T-cell (primary cell): ENCODE results near the gene TPPP3. TPM values are rescaled to one million over a fixed set of nuclear protein-coding genes. Genes with fewer than 3 reads are reported as not detected.

Experiments used
- ATAC-seq, 4 experiments: fragments of 200-7000 bp in 3 of 4; fragments of 150-1000 bp in 1 of 4; cut with Tn5 transposase; replicated peaks in 1 of 4; 1 replicate in 3 of 4; 2 replicates in 1 of 4; pipeline ENCODE4 v1.10.0; 2021; ENCODE audit warnings: moderate library complexity in 3 of 4, mild to moderate bottlenecking in 2 of 4, moderate number of reproducible peaks in 1 of 4
- CTCF ChIA-PET, 2 donors: fragments of 300-600 bp; sonication (Branson Sonifier 250); formaldehyde crosslinking; loops; one replicate each; lab custom pipeline; 2022; ENCODE audit warnings: antibody characterized with exemption in 2 of 2; lab: Charles Lee
- POLR2A ChIA-PET, 2 donors: fragments of 300-600 bp; sonication (Branson Sonifier 250); formaldehyde crosslinking; loops; one replicate each; lab custom pipeline; 2022; ENCODE audit warnings: antibody characterized with exemption in 2 of 2; lab: Charles Lee
- DNase-seq, 35 experiments: peaks; one replicate each; pipeline versions ENCODE4 v3.0.0 to v3.0.0-alpha.2; 2013 to 2023
- H3K27ac ChIP-seq: one replicate; pipeline ENCODE4 v1.5.1; 2013; ENCODE audit warnings: low read length
- H3K27me3 ChIP-seq, 2 experiments: replicated peaks in 1 of 2; 1 replicate in 1 of 2; 2 replicates in 1 of 2; pipeline versions ENCODE4 v1.6.1 to v1.7.0; 2013; ENCODE audit warnings: low read length in 1 of 2, mixed read lengths in 1 of 2; ENCODE audit not compliant: control insufficient read depth in 2 of 2, insufficient read depth in 2 of 2; ENCODE audit errors: extremely low read depth in 1 of 2
- H3K36me3 ChIP-seq, 2 donors: 1 replicate in 1 of 2; 2 replicates in 1 of 2; pipeline versions ENCODE4 v1.6.1 to v1.7.0; 2013; ENCODE audit warnings: low read length in 1 of 2; ENCODE audit not compliant: control insufficient read depth in 2 of 2, insufficient read depth in 1 of 2; ENCODE audit errors: extremely low read depth in 1 of 2
- H3K4me1 ChIP-seq, 2 experiments: 1 replicate in 1 of 2; 2 replicates in 1 of 2; pipeline versions ENCODE4 v1.6.1 to v1.7.0; 2013; ENCODE audit warnings: low read length in 2 of 2, mixed read lengths in 1 of 2; ENCODE audit not compliant: insufficient read depth in 2 of 2, control insufficient read depth in 1 of 2; ENCODE audit errors: extremely low read depth in 1 of 2
- H3K4me3 ChIP-seq, 2 donors: 1 replicate in 1 of 2; 2 replicates in 1 of 2; pipeline versions ENCODE4 v1.5.1 to v1.7.0; 2013; ENCODE audit warnings: mild to moderate bottlenecking in 2 of 2, low read length in 1 of 2, moderate library complexity in 1 of 2; ENCODE audit not compliant: control insufficient read depth in 1 of 2; ENCODE audit errors: extremely low read depth in 1 of 2
- H3K9me3 ChIP-seq: 2 replicates; pipeline ENCODE4 v1.7.0; 2013
- H3K27ac Mint-ChIP-seq, 2 donors: one replicate each; pipeline ENCODE4 v1.8.0; 2020 to 2021; ENCODE audit warnings: mild to moderate bottlenecking in 2 of 2, mixed read lengths in 2 of 2
- H3K27me3 Mint-ChIP-seq, 2 donors: one replicate each; pipeline ENCODE4 v1.8.0; 2021 to 2022; ENCODE audit warnings: mixed read lengths in 2 of 2
- H3K36me3 Mint-ChIP-seq: one replicate; pipeline ENCODE4 v1.8.0; 2021; ENCODE audit warnings: mixed read lengths
- H3K4me1 Mint-ChIP-seq, 3 donors: one replicate each; pipeline ENCODE4 v1.8.0; 2020 to 2022; ENCODE audit warnings: mixed read lengths in 3 of 3, mild to moderate bottlenecking in 1 of 3
- H3K4me3 Mint-ChIP-seq, 3 donors: one replicate each; pipeline ENCODE4 v1.8.0; 2020 to 2022; ENCODE audit warnings: mild to moderate bottlenecking in 3 of 3, mixed read lengths in 3 of 3, moderate library complexity in 3 of 3
- H3K9me3 Mint-ChIP-seq, 3 donors: one replicate each; pipeline ENCODE4 v1.8.0; 2020 to 2022; ENCODE audit warnings: mixed read lengths in 3 of 3
- WGBS: methylation state at CpG from one replicate; pipeline ENCODE4 v1.1.5; 2013; ENCODE audit warnings: missing lambda C conversion rate; ENCODE audit not compliant: insufficient coverage; 5-methylcytosine and 5-hydroxymethylcytosine counted together
- total RNA-seq, 35 experiments: library from RNA in 6 of 35; stranded (reverse) in 6 of 35; fragments of 120-200 nt in 1 of 35; gene quantifications; one replicate each; pipeline versions ENCODE4 v1.2.1 to v1.2.4 and lab custom pipeline; 2013 to 2026

The TPPP3 gene
- total RNA-seq, 5 donors from 2014 or later (not counting 1 experiment from before 2014, with no cell fraction given): 0.18 to 0.23 TPM; not detected in 3

- Histone ChIP-seq H3K4me1 (peaks cover 0 to 2% of the 10 kb centered on the region in 2 experiments), H3K27me3 (peaks cover 14 to 54% of the 10 kb centered on the region in 2 experiments), H3K27ac (no peak overlapping the region), H3K4me3 (no peak overlapping the region), H3K36me3 (no peaks in the 10 kb centered on the region), H3K9me3 (no peaks in the 10 kb centered on the region)
- ChIA-PET POLR2A (no interaction called here), CTCF (interaction anchor here (0.6 to 0.7 kb wide), 2 partner anchors 115 to 144 kb away, joined by 3 read pairs; no protein-coding TSS in a partner anchor)
- Mint-ChIP-seq H3K4me3 (no peak overlapping the region), H3K9me3 (no peaks in the 10 kb centered on the region), H3K27me3 (peaks cover 33 to 37% of the 10 kb centered on the region in 2 donors), H3K36me3 (peaks cover 3% of the 10 kb centered on the region), H3K4me1 (no peaks in the 10 kb centered on the region), H3K27ac (no peak overlapping the region)
- DNase-seq (no peak), ATAC-seq (no peak)
- 100% methylated on average over 2 of the region's 5 CpGs for WGBS
These were observed 29.7 kb upstream of the TPPP3 start for GRCh38 chr16:67423015-67423414.

DNA sequence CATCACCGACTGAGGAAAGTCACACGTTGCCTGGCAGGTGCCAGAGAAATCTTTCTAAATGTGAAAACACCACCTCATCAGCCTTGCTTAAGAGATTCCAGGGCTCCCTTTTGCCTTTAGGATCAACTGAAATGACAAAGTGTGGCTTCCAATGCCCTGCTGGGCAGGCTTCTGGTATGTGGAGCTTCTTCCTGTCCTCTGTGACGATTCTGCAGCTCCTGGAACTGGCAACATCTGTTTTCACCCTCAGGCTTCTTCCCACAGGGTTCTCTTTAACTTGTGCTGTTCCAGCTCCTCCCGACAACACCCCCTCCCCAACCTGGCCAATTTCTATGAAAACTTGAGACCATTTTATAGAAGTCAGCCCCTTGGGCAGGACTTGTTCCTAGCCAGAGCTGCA is 27.7 kb upstream of the TPPP3 start:
- Histone ChIP-seq H3K4me1 (peaks cover under 1 to 6% of the 10 kb centered on the region in 2 experiments), H3K9me3 (no peaks in the 10 kb centered on the region), H3K27ac (no peak overlapping the region), H3K27me3 (peaks cover 13 to 50% of the 10 kb centered on the region in 2 experiments), H3K36me3 (no peaks in the 10 kb centered on the region), H3K4me3 (no peak overlapping the region)
- ATAC-seq: no peak
- no peak overlapping the region for H3K4me3 Mint-ChIP-seq
- 82% methylated on average over 3 of the region's 4 CpGs for WGBS
- no peak for DNase-seq
- H3K9me3 Mint-ChIP-seq: no peaks in the 10 kb centered on the region
- no peak overlapping the region for H3K27ac Mint-ChIP-seq
- no peaks in the 10 kb centered on the region for H3K36me3 Mint-ChIP-seq
- peaks cover 33 to 40% of the 10 kb centered on the region in 2 donors for H3K27me3 Mint-ChIP-seq
- H3K4me1 Mint-ChIP-seq: peaks cover 6 to 8% (median 7%) of the 10 kb centered on the region in 3 donors
- ChIA-PET POLR2A (no interaction called here), CTCF (interaction anchor here in 1 of 2 donors (0.6 kb wide), 1 partner anchor 18 kb away, joined by 5 read pairs; no protein-coding TSS in a partner anchor)

DNA sequence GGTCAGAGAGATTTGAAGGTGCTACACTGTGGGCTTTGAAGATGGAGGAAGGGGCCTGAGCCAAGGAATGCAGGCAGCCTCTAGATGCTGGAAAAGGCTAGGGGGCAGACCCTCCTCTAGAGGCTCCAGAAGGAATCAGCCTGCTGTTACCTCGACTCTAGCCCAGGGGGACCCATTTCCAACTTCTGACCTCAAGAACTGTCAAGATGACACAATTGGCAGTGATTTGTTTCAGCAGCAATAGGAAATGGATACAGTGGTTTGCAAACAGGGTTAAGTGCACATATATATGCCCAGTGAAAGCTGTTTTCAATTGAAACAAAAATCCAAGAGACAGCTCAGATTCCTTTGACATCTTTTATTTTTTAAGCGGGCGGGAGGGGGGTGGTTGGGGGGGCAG is 26.6 kb upstream of the TPPP3 start:
- CTCF ChIA-PET: no interaction called here
- ATAC-seq: no peak

DNA sequence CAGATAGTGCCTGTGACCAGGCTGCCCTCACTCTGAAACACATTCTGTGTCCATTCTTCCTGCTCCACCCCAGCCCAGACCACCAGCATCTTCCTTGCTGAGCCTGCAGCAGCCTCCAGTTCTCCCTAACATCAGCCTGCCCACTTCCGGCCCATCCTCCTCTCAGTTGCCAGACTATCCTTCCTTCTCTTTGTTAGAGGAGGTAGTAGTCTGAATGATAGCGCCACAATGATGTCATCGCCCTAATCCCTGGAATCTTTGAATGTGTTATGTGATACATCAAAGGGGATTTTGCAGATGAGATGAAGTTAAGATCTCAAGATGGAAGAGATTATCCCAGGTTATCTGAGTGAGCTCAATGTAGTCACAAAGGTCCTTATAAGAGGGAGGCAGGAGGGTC is 26.2 kb upstream of the TPPP3 start:
- no peak for DNase-seq
- peaks cover 34 to 42% of the 10 kb centered on the region in 2 donors for H3K27me3 Mint-ChIP-seq
- peaks cover 3 to 11% of the 10 kb centered on the region in 2 experiments for H3K4me1 ChIP-seq
- no peak for ATAC-seq
- no peak overlapping the region for H3K4me3 ChIP-seq
- 78% methylated on average over 2 of the region's 3 CpGs for WGBS
- CTCF ChIA-PET: no interaction called here
- H3K27me3 ChIP-seq: peaks cover 9 to 49% of the 10 kb centered on the region in 2 experiments
- no peak overlapping the region for H3K4me3 Mint-ChIP-seq
- no peak overlapping the region for H3K27ac ChIP-seq
- H3K36me3 ChIP-seq: no peaks in the 10 kb centered on the region
- H3K36me3 Mint-ChIP-seq: no peaks in the 10 kb centered on the region
- no peaks in the 10 kb centered on the region for H3K9me3 ChIP-seq
- no peaks in the 10 kb centered on the region for H3K9me3 Mint-ChIP-seq
- H3K27ac Mint-ChIP-seq: no peak overlapping the region
- POLR2A ChIA-PET: no interaction called here
- H3K4me1 Mint-ChIP-seq: peaks cover 6 to 12% (median 11%) of the 10 kb centered on the region in 3 donors

More for the DNA sequence above, 26.6 kb upstream of the TPPP3 start:
- Histone ChIP-seq H3K27me3 (peaks cover 9 to 53% of the 10 kb centered on the region in 2 experiments), H3K4me1 (peaks cover 3 to 11% of the 10 kb centered on the region in 2 experiments), H3K9me3 (no peaks in the 10 kb centered on the region), H3K4me3 (no peak overlapping the region), H3K36me3 (no peaks in the 10 kb centered on the region), H3K27ac (no peak overlapping the region)
- POLR2A ChIA-PET: no interaction called here
- Mint-ChIP-seq H3K9me3 (no peaks in the 10 kb centered on the region), H3K27ac (no peak overlapping the region), H3K36me3 (no peaks in the 10 kb centered on the region), H3K27me3 (peaks cover 34 to 39% of the 10 kb centered on the region in 2 donors), H3K4me3 (no peak overlapping the region), H3K4me1 (peaks cover 6 to 12% (median 11%) of the 10 kb centered on the region in 3 donors)
- no CpG with 5 or more reads among the region's 3 CpGs for WGBS
- DNase-seq: no peak

GRCh38 chr16:67417333-67418061 is 24.2 kb upstream of the TPPP3 start:
- no peak overlapping the region for H3K27ac Mint-ChIP-seq
- ATAC-seq (no peak), DNase-seq (no peak)
- ChIA-PET POLR2A (no interaction called here), CTCF (no interaction called here)
- WGBS: 100% methylated on average over 1 of the region's 2 CpGs
- H3K4me1 ChIP-seq: peaks cover 3 to 11% of the 10 kb centered on the region in 2 experiments
- no peaks in the 10 kb centered on the region for H3K9me3 ChIP-seq
- H3K9me3 Mint-ChIP-seq: no peaks in the 10 kb centered on the region
- peaks cover 6 to 12% (median 11%) of the 10 kb centered on the region in 3 donors for H3K4me1 Mint-ChIP-seq
- peaks cover 0 to 46% of the 10 kb centered on the region in 2 experiments for H3K27me3 ChIP-seq
- peak overlapping the region; percentile 36 to 83 (median 46) for H3K4me3 Mint-ChIP-seq
- H3K27ac ChIP-seq: no peak overlapping the region
- no peaks in the 10 kb centered on the region for H3K36me3 ChIP-seq
- no peaks in the 10 kb centered on the region for H3K36me3 Mint-ChIP-seq
- no peak overlapping the region for H3K4me3 ChIP-seq
- H3K27me3 Mint-ChIP-seq: peaks cover 34 to 35% of the 10 kb centered on the region in 2 donors

DNA sequence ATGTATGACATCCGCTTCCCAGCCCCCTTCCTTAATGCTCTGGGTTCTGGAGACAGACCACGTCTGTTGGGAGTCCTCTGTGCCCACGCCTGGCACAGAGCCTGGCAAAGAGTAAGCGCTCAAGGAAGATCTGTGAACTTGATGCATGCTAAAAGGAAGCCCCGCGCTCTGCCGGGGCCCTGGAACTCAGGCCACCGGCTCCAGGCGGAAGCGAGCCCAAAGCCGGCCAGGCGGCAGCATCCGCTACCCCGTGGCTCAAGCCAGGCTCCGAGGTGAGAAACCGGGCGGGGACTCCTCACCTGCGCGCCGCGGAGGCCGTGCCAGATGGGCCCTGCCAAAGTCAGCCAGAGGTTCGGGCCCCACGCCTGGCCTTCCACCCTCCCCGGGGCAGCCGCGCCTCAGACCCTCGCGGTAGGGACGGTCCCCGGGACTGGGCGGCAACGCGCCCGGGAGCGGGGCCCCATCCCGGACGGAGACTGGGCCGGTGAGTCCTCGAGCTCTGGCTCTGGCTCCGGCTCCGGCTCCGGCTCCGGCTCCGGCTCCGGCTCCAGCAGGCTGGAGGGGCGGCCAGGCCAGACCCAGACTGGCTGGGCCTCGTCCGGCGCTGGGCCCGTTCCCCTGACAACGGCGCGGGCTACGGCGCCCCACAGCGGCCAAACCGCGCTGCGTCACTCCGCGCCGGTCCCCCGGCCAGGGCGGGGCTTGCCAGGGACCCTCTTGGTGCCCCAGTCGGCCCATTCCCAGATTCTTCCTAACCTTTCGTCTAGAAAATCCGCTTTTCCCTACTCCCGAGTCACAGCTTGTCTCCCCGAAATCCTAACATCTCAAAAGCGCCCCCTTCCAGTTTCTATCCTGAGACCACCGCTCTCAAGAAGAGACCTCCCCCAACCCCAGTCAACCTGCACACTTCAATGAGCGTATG is 22.8 kb upstream of the TPPP3 start, which contains the start of gene ZDHHC1:
Gene ZDHHC1, minus strand, starts transcription at position 606 of the 922 bp plus-strand sequence. CDS start 8,702 bp downstream, outside the sequence.
- Histone ChIP-seq H3K27ac (no peak within 1 kb of the TSS), H3K4me3 (peak within 1 kb of the TSS; percentile 34 to 64), H3K9me3 (no peaks in the 10 kb centered on the region), H3K36me3 (no peaks in the 10 kb centered on the region), H3K4me1 (peaks cover 3 to 11% of the 10 kb centered on the region in 2 experiments), H3K27me3 (peaks cover 0 to 43% of the 10 kb centered on the region in 2 experiments)
- ChIA-PET POLR2A (interaction anchor here in 1 of 2 donors (0.6 kb wide), 1 partner anchor 512 kb away, joined by 3 read pairs; no protein-coding TSS in a partner anchor), CTCF (no interaction called here)
- peak in 15 of 35 experiments; percentile 15 to 59 (median 38) for DNase-seq
- Mint-ChIP-seq H3K27me3 (peaks cover 31 to 34% of the 10 kb centered on the region in 2 donors), H3K36me3 (no peaks in the 10 kb centered on the region), H3K4me1 (peaks cover 6 to 12% (median 11%) of the 10 kb centered on the region in 3 donors), H3K9me3 (no peaks in the 10 kb centered on the region), H3K27ac (no peak within 1 kb of the TSS), H3K4me3 (peak within 1 kb of the TSS; percentile 58 to 83 (median 74))
- 5% methylated on average over 68 of the region's 73 CpGs for WGBS
- ATAC-seq: peak; percentile 84 to 90 (median 86)
